ENCODE data around the gene SUSD1. TPM values are rescaled to one million over a fixed set of nuclear protein-coding genes. Genes with fewer than 3 reads are reported as not detected.

The SUSD1 gene
- total RNA-seq, 2 experiments from 2014 or later: 0.32 TPM; not detected in 1

DNA sequence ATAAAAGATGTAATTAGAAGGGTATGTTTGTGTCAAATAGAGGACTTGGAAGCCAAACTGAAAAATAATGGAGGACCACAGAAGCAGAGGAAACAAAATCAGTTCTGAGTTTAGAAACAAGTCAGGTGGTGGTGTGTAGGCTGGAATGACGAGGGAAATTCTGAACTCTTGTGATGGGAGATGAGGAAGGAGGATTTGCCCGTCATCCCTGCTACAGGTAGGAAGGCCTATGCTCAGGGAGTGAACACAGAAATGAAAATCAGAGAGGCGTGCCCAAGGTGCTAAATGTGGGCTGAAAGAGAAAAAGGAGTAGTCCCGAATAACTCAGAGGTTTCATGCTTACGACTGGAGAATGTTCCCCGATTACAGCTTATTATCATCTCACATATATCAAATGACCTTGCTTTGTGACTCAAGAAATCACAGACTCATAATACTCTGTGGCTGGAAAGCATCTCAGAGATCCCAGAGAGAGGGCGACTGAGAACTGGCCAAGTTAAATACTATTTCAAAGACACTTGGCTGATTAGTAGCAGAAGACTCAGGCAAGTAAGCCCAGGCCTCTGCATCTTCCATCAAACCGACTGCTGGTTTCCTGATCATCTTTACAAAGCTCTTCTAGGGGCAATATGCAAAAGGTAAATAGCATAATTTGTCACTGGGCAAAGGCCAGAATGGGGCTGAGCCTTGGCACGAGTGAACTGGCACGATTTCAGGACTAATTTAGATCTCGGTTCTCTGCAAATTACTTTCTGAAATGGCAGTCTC, 126.0 kb downstream of the SUSD1 start:
- Histone ChIP-seq H3K27ac (ENCODE audit: low read depth, low read length, poor library complexity, severe bottlenecking) (no peak overlapping the region), H3K4me1 (ENCODE audit: insufficient read depth, low read length, poor library complexity, severe bottlenecking) (no peaks in the 10 kb centered on the region), H3K36me3 (ENCODE audit: insufficient read depth, low read length) (no peaks in the 10 kb centered on the region), H3K9me2 (ENCODE audit: insufficient read depth, low read length) (no peaks in the 10 kb centered on the region), H3K4me2 (ENCODE audit: low read length) (no peak overlapping the region), H2AFZ (ENCODE audit: low read length) (no peak overlapping the region), H3K4me3 (ENCODE audit: low read depth, low read length, poor library complexity, severe bottlenecking) (no peak overlapping the region), H4K20me1 (ENCODE audit: insufficient read depth, low read length) (no peaks in the 10 kb centered on the region), H3K9me3 (ENCODE audit: low read length) (no peaks in the 10 kb centered on the region), H3K79me2 (ENCODE audit: insufficient read depth, low read depth, low read length) (no peaks in the 10 kb centered on the region)
- TF ChIP-seq, protein P1, sequence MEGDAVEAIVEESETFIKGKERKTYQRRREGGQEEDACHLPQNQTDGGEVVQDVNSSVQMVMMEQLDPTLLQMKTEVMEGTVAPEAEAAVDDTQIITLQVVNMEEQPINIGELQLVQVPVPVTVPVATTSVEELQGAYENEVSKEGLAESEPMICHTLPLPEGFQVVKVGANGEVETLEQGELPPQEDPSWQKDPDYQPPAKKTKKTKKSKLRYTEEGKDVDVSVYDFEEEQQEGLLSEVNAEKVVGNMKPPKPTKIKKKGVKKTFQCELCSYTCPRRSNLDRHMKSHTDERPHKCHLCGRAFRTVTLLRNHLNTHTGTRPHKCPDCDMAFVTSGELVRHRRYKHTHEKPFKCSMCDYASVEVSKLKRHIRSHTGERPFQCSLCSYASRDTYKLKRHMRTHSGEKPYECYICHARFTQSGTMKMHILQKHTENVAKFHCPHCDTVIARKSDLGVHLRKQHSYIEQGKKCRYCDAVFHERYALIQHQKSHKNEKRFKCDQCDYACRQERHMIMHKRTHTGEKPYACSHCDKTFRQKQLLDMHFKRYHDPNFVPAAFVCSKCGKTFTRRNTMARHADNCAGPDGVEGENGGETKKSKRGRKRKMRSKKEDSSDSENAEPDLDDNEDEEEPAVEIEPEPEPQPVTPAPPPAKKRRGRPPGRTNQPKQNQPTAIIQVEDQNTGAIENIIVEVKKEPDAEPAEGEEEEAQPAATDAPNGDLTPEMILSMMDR (conservative IDR thresholded peaks at IDR 0.05; ENCODE audit: low read length): no peak
- TF ChIP-seq EZH2phosphoT487 (IDR thresholded peaks at IDR 0.05; ENCODE audit: borderline replicate concordance, low read depth, low read length): no peak
- no peak for DNase-seq (ENCODE audit: low spot score)
- ChIA-PET POLR2A (interaction anchor here (0.6 to 1.1 kb wide), 4 partner anchors 8 to 33 kb away, joined by 3 to 4 read pairs (median 3); no protein-coding TSS in a partner anchor), CTCF (ENCODE audit: unreplicated experiment) (no interaction called here)
- no TSS peak for BruUV-seq (replicated peaks)
- intact Hi-C loops (cut with micrococcal nuclease; ENCODE audit: unreplicated experiment): no loop called here

DNA sequence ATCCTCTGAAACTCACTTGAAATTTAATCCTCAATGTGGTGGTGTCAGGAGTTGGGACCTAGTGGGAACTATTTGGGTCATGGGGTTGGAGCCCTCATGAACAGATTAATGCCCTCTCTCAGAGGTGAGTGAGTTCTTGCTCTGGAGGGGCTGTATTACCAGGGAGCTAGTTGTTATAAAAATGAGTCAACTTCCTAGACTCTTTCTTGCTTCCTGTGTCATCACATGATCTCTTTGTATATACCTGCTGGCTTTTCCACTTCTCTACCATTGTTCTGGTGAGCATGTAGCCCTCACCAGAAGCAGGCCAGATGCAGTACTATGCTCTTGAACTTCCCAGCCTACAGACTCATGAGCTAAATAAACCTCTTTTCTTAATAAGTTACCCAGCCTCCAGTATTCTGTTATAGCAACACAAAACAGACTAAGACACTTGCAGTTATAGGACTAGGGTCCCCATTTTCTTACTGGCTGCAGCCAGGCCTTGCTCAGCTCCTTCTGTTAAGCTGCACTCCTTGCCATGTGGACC, 127.5 kb downstream of the SUSD1 start:
- Histone ChIP-seq H3K9me2 (ENCODE audit: insufficient read depth, low read length) (no peaks in the 10 kb centered on the region), H3K4me1 (ENCODE audit: insufficient read depth, low read length, poor library complexity, severe bottlenecking) (no peaks in the 10 kb centered on the region), H3K36me3 (ENCODE audit: insufficient read depth, low read length) (no peaks in the 10 kb centered on the region), H4K20me1 (ENCODE audit: insufficient read depth, low read length) (no peaks in the 10 kb centered on the region), H3K79me2 (ENCODE audit: insufficient read depth, low read depth, low read length) (no peaks in the 10 kb centered on the region), H3K4me2 (ENCODE audit: low read length) (no peak overlapping the region), H2AFZ (ENCODE audit: low read length) (no peak overlapping the region), H3K9me3 (ENCODE audit: low read length) (no peaks in the 10 kb centered on the region), H3K27ac (ENCODE audit: low read depth, low read length, poor library complexity, severe bottlenecking) (no peak overlapping the region), H3K4me3 (ENCODE audit: low read depth, low read length, poor library complexity, severe bottlenecking) (no peak overlapping the region)
- BruUV-seq (replicated peaks): no TSS peak
- POLR2A ChIA-PET: interaction anchor here (0.6 to 1.7 kb wide), 6 partner anchors 13 to 169 kb away, joined by 3 to 6 read pairs (median 4); no protein-coding TSS in a partner anchor
- no peak for DNase-seq (ENCODE audit: low spot score)
- CTCF ChIA-PET (ENCODE audit: unreplicated experiment): no interaction called here
- intact Hi-C loops (cut with micrococcal nuclease; ENCODE audit: unreplicated experiment): no loop called here
- TF ChIP-seq, protein P1 (conservative IDR thresholded peaks at IDR 0.05; ENCODE audit: low read length): no peak
- no peak for TF ChIP-seq EZH2phosphoT487 (IDR thresholded peaks at IDR 0.05; ENCODE audit: borderline replicate concordance, low read depth, low read length)

DNA sequence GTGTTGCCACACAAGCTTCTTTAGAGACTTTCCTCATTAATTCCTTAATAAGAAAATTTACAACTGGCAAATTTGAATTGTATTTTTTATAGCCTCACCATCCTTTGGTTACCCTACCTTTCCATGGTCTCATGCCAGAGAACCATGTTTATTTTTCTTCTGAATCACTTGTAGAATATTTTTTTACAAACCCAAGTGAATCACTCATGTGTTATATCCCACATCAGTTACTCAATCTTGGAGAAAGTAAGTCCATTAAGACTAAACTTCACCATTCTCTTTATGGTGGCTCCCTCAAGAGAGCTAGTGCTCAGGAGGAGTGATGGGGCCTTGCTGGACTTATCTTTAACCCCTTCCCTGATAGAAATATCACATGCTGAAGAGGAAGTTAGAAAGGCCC, 128.9 kb downstream of the SUSD1 start:
- POLR2A ChIA-PET: interaction anchor here (0.6 kb wide), 2 partner anchors 24 to 851 kb away, joined by 3 read pairs; no protein-coding TSS in a partner anchor
- H3K4me2 ChIP-seq (ENCODE audit: low read length): no peak overlapping the region
- H3K36me3 ChIP-seq (ENCODE audit: insufficient read depth, low read length): no peaks in the 10 kb centered on the region
- no peak for TF ChIP-seq EZH2phosphoT487 (IDR thresholded peaks at IDR 0.05; ENCODE audit: borderline replicate concordance, low read depth, low read length)
- TF ChIP-seq, protein P1 (conservative IDR thresholded peaks at IDR 0.05; ENCODE audit: low read length): no peak
- H2AFZ ChIP-seq (ENCODE audit: low read length): no peak overlapping the region
- DNase-seq (ENCODE audit: low spot score): no peak
- H4K20me1 ChIP-seq (ENCODE audit: insufficient read depth, low read length): no peaks in the 10 kb centered on the region
- intact Hi-C loops (cut with micrococcal nuclease; ENCODE audit: unreplicated experiment): no loop called here
- no peak overlapping the region for H3K27ac ChIP-seq (ENCODE audit: low read depth, low read length, poor library complexity, severe bottlenecking)
- H3K79me2 ChIP-seq (ENCODE audit: insufficient read depth, low read depth, low read length): no peaks in the 10 kb centered on the region
- no peaks in the 10 kb centered on the region for H3K9me2 ChIP-seq (ENCODE audit: insufficient read depth, low read length)
- H3K9me3 ChIP-seq (ENCODE audit: low read length): no peaks in the 10 kb centered on the region
- no peaks in the 10 kb centered on the region for H3K4me1 ChIP-seq (ENCODE audit: insufficient read depth, low read length, poor library complexity, severe bottlenecking)
- H3K4me3 ChIP-seq (ENCODE audit: low read depth, low read length, poor library complexity, severe bottlenecking): no peak overlapping the region
- CTCF ChIA-PET (ENCODE audit: unreplicated experiment): interaction anchor here (0.5 kb wide), 1 partner anchor 341 kb away, joined by 3 read pairs; no protein-coding TSS in a partner anchor
- no TSS peak for BruUV-seq (replicated peaks)
